Measurements from ENCODE around the gene KREMEN2. TPM values are rescaled to one million over a fixed set of nuclear protein-coding genes. Genes with fewer than 3 reads are reported as not detected.

The KREMEN2 gene
- total and polyA plus RNA-seq, 2 donors (not counting 3 experiments of a cell fraction or from before 2014, with no cell fraction given), result not detected

DNA sequence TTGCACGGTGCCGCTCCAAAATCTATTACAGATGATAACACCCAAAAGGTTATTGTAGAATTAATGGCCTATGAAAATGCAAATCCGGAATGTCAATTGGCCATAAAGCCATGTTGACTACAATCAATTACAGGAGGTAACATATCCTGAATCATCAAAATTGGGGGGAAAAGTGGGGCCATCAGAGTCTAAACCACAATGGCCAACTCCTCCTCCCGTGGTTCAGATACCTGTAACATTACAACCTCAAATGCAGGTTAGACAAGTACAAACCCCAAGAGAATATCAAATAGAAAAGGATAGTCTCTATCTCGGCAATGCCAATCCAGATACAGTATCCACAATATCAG is 37.5 kb upstream of the KREMEN2 start:
- CTCF ChIA-PET, result interaction anchor here (0.8 to 2.2 kb wide), 29 partner anchors 9 to 277 kb away, joined by 3 to 36 read pairs (median 7); partner anchors contain the start of genes FLYWCH1 and FLYWCH2
- Histone ChIP-seq H3K36me3 (ENCODE audit: control insufficient read depth in 2 of 2, extremely low read depth in 1 of 2, insufficient read depth in 2 of 2, low read length in 2 of 2) (peaks cover 2 to 10% of the 10 kb centered on the region in 2 experiments), H3K9me1 (replicated peaks; ENCODE audit: control insufficient read depth, extremely low read depth, insufficient read depth, low read length) (no peaks in the 10 kb centered on the region), H3K9ac (replicated peaks; ENCODE audit: extremely low read depth, insufficient read depth, low read length) (no peak overlapping the region), H3K4me3 (replicated peaks in 1 of 3; ENCODE audit: insufficient read depth in 1 of 3, low read depth in 1 of 3, low read length in 3 of 3) (peak overlapping the region in 1 of 3 experiments; percentile 7), H3K27ac (ENCODE audit: insufficient read depth, low read depth, low read length) (no peak overlapping the region), H4K20me1 (replicated peaks; ENCODE audit: control insufficient read depth, extremely low read depth, insufficient read depth, low read length) (no peaks in the 10 kb centered on the region), H3K4me1 (ENCODE audit: control insufficient read depth, extremely low read depth, insufficient read depth, low read length) (peaks cover 2% of the 10 kb centered on the region), H3K27me3 (ENCODE audit: control insufficient read depth in 2 of 2, insufficient read depth in 2 of 2, low read length in 2 of 2) (no peaks in the 10 kb centered on the region), H3K4me2 (ENCODE audit: insufficient read depth, low read length) (peak overlapping the region; percentile 49), H3K79me2 (ENCODE audit: control insufficient read depth, insufficient read depth, low read length) (peaks cover 2% of the 10 kb centered on the region), H2AFZ (ENCODE audit: low read depth, low read length) (peak overlapping the region; percentile 75), H3K9me3 (replicated peaks; ENCODE audit: control insufficient read depth, insufficient read depth, low read length) (no peaks in the 10 kb centered on the region)
- FAIRE-seq, result no peak
- no peak for DNase-seq (ENCODE audit: low read depth, low spot score)
- POLR2A ChIA-PET, result no interaction called here
- intact Hi-C loops (cut with micrococcal nuclease), result no loop called here
- TF ChIP-seq EZH2 (IDR thresholded peaks at IDR 0.05; ENCODE audit: borderline replicate concordance, low read depth, low read length, severe bottlenecking) (no peak), POLR2A (IDR thresholded peaks at IDR 0.05; ENCODE audit: low read depth, low read length) (no peak), GATA2 (IDR thresholded peaks at IDR 0.05; ENCODE audit: insufficient read depth, insufficient read length, low read depth, low read length) (no peak), POLR2AphosphoS5 (IDR thresholded peaks at IDR 0.05; ENCODE audit: insufficient read depth, low read depth, low read length) (no peak), MYC (IDR thresholded peaks at IDR 0.05; ENCODE audit: low read depth, low read length) (no peak), JUN (IDR thresholded peaks at IDR 0.05; ENCODE audit: borderline replicate concordance, insufficient read depth, insufficient read length, low read depth) (no peak), CTCF (IDR thresholded peaks at IDR 0.05; ENCODE audit: extremely low read depth in 1 of 2, insufficient read depth in 1 of 2, low read depth in 1 of 2, low read length in 2 of 2) (no peak), FOS (IDR thresholded peaks at IDR 0.05; ENCODE audit: borderline replicate concordance, insufficient read depth, low read length) (no peak)
- TF ChIP-seq, protein P1, sequence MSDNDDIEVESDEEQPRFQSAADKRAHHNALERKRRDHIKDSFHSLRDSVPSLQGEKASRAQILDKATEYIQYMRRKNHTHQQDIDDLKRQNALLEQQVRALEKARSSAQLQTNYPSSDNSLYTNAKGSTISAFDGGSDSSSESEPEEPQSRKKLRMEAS (IDR thresholded peaks at IDR 0.05; ENCODE audit: insufficient read depth, insufficient read length), result no peak
- BruUV-seq (replicated peaks), result no TSS peak
- dilution Hi-C loops (cut with MboI; ENCODE audit: extremely low pct_ligation_motif_present, low sequenced_read_pairs), result no loop called here

Data from endothelial cell of umbilical vein (primary cell).